Stimulated activated CD8-positive, alpha-beta memory T cell treated with anti-CD3 and anti-CD28 coated beads, Interleukin-7, amount 100 ng/mL, for 1 hour (primary cell): ENCODE results near the gene TCN1.
"Not testable (repeated sequence)": the region's sequence is repeated elsewhere in the genome, so short reads cannot be mapped to it uniquely, and the experiment has no call there.

ENCODE experiments used
- DNase-seq, 2 donors: peaks; one replicate each; pipeline ENCODE4 v3.0.0-alpha.2; 2020; ENCODE audit warnings: low read depth in 2 of 2

The TCN1 gene

DNA sequence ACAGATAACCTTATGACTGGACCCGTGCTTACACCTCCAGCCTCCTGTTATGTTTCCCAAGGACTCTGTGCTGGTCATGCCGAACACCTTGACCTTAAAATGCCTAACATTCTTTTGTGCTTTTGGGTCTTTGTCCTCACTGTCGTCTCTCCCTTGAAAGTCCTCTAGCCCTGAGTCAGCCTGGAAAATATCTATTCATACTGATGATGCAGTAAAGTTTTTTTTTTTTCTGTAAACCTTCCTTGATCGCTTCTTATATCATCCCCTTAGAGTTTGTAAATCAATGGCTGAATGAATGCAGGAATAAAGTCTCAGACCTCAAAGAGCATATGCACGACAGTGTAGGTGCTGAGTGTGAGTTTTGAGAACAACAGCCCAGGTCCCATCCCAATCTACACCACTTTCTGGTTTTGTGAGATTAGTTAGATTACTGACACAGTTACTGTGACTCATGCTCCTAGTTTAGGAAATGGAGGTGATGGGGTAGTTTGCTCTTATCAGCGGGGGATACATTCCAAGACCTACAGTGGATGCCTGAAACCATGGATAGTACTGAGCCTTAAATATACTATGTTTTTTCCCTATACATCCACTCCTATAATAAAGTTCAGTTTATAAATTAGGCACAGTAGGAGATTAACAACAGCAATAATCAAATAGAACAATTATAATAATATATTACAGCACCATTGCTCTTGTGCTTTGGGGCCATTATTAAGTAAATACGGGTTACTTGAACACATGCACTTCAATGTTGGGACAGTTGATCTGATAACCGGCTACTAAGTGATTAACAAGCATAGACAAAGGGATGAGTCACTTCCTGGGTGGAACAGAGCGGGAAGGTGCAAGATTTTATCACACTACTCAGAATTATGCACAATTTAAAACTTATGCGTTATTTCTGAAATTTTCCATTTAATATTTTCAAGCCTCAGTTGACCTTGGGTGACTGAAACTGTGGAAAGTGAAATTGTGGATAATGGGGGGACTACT is 8.6 kb downstream of the TCN1 start:
- no peak for DNase-seq

DNA sequence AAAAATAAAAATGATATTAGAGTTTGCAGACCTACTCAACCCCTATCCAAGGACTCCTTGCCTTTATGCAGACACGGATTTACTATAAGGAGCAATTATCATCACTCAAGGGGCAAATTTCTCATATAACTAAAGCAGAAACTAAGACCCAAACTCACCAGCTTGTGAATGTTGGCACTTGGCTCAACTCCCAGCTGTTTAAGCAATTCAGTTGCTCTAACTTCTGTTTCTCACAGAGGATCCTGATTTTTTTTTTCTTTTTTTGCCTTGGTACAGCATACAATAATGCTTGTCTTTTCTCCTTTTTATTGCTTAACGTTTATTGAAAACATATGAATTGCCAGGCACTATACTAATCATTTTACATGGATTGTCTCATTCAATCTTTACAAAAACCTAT is 11.4 kb downstream of the TCN1 start:
- no peak for DNase-seq

DNA sequence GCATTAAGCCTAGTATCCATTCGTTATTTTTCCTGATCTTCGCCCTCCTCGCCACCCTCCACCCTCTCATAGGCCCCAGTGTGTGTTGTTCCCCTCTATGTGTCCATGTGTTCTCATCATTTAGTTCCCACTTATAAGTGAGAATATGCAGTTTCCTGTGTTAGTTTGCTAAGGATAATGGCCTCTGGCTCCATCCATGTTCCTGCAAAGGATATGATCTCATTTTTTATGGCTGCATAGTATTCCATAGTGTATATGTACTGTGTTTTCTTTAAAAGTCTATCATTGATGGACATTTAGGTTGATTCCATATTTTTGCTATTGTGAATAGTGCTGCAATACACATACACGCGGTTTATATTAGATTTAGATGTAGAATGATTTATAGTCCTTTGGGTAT is 14.9 kb downstream of the TCN1 start:
- not testable (repeated sequence) for DNase-seq

DNA sequence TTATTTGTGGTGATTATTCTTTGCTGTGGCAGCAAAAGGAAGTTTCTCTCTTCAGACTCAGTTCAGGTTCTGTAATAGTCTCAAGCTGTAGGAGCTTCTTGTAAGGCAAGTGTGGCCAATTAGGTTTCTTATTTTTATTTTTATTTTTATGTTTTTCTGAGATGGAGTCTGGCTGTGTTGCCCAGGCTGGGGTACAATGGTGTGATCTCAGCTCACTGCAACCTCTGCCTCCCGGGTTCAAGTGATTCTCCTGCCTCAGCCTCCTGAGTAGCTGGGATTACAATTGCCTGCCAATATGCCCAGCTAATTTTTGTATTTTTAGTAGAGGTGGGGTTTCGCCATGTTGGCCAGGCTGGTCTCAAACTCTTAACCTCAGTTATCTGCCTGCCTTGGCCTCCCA is 16.7 kb downstream of the TCN1 start:
- not testable (repeated sequence) for DNase-seq

DNA sequence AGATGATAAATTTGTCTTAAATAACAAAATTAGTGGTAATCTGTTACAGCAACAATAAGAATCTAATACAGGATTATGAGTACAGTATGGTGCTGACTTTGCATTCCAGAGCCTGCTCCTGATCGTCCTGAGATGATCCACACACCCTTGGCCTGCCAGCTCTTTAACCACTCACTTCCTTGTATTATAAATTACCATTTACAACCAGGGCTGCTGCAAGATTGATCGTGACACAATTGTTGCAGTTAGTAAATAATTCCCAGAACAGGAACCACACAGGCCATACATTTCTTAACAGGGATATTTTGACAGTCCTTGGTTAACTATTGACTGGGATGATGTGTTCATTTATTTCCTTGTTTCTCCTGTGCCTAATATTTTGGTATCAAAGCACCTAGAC is 17.2 kb downstream of the TCN1 start:
- DNase-seq, result no peak

DNA sequence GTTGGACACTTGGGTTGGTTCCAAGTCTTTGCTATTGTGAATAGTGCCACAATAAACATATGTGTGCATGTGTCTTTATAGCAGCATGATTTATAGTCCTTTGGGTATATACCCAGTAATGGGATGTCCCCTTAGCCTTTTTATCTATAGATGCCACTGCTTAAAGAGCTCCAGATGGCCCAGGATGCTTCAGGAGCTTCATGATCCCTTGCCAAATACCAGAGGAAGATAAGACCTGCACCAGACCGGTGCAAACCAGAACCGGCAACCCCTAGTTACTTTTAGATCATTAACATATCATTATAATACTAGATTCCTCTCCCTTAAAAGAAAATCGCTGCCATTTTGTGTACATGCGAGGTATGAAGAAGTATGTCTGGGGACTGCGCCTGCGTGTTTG is 17.8 kb downstream of the TCN1 start:
- DNase-seq, result not testable (repeated sequence)

DNA sequence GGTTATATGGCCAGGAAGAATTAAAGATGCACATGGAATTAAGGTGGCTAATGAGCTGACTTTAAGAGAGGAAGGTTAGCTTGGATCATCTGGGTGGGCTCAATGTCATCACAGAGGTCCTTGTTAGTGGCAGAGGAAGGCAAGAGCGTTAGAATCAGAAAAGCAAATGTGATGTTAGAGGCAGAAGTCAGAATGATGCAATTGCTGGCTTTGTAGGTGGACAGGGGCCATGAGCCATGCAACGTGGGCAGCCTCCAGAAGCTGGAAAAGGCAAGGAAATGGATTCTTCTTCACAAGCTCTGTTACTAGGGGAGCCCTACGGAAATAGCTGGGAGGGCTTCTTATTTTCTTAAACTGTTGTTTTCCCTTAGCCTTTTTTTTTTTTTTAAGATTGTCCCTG is 18.7 kb downstream of the TCN1 start:
- no peak for DNase-seq

DNA sequence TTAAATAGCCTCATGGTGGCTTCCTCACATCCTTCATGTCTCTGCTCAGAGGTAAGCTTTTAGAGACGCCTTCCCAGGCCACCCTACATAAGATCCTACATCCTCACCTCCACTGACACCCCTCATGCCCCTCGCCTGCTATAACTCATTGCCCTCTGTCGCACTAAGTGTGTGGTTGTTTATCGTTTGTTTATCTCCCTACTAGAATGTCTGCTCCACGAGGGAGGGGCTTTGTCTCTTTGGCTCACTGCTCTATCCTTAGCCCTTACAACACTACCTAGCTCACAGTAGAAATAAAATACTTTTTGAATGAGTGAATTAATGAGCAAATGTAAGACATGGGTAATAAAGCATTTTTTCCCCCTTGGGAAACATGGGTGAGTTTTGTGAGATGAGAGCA is 19.7 kb downstream of the TCN1 start:
- DNase-seq, result no peak

DNA sequence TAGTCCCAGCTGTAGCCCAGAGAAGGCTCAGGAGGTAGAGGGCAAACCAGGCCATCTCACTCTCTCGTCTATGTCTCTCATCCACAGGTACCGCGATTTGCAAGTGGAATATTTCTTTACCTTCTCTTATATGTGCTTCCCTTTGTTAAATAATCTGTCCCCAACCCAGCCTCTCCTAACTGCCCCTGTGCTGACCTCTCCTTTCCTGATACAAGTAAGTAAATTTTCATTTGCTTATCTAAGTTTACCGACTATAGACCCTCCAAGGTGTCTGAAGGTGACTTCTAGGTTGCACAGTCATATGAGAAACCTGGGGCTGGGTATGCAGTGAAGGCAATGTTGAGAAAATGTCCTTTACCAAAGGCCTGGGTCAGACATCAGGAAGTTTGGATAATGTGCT is 20.9 kb downstream of the TCN1 start, which contains the start of gene CBLIF:
CBLIF (minus strand) TSS at position 101 of the 400 bp plus-strand sequence; CDS start at position 55, 46 bp downstream.
- no peak for DNase-seq

DNA sequence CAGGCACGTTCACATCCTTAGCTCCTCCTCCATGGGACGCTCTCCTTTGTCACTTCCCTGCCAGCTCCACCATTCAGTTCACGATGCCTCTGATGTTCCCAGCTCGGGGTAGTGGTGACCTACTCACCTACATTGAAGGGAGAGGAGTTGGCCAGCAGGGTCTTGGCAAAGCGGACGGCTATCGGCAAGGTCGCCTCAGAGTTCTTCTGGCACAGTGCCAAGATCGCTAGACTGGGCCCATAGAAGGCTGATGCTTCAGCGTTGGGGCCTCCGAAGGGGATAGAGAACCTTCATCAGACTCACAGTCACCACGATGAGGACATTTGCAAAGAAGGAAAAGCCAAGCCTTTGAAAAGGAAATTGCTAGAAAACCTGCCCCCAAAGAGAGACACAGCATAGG is 24.0 kb downstream of the TCN1 start:
- DNase-seq, result no peak

DNA sequence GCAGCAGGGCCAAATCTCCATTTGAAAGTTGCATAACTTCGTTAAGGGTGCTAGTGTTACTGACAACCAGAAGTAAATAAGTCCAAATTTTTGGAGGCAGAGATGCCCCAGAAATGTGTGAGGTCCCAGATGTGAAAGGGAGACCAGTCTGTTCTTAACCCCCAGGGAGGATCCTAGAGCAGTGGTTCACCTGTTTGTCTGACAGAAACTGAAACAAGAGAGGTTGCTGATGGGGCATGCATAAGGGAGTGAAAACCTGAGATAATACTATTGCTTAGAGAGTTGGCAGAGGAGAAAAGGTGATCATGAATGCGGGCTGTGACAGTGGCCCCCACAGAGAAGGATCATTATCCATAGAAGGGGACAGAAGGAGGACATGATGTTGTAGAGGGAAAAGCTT is 24.8 kb downstream of the TCN1 start:
- no peak for DNase-seq

DNA sequence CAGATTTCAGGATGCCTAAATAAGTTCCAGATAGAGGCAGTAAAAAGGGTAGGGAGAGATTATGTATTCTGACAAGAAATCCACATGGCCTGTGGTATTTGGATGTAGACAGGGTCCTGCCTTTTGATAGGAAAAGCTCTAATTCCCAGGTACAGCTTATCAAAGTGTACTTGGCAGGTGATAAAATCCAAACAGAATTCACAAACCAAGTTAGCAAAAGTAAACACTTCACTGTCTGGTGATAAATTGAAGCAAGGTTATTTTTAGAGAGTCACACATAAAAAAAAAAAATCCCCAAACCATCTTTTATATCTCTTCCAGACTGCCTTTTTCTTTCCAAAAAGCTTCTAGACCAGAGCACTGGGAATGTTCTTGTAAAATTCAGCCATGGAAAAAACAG is 26.7 kb downstream of the TCN1 start:
- DNase-seq, result no peak

DNA sequence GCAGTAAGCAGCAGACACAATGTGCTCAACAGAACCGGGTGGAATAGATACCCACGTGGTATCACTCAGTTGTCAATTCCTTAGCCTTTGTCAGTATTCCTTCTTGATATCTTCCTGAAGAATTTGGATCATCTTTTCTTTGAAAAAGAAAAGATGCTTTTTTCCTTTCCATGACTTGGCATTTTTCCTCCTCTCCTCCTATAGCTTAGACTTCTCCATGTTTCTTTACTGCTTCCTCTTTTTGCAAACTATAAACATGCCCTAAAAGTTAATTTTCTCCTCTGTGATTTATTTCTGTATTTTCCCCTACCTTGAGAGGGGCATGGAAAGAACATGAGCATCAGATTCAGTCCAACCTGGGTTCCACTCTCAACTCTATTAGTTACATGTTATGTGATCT is 32.7 kb downstream of the TCN1 start:
- no peak for DNase-seq

DNA sequence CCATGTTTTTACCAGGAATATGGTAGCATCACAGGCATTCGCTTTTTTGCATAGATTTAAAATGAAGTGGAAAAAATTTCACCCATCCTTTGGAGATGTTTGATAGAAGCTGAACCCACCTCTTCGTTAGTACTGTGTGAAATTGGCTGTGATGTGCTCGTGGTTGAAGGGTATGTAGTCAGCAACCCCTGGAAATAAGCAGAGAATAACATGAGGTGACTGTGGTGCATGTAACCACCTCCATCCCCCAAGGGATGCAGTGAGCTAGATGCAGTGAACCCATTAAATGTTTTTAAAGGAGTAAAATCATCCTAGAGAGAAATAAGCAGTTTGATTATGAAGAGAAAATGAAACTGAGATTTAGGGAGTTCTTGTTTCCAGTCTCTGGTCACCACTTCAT is 36.9 kb downstream of the TCN1 start:
- no peak for DNase-seq

DNA sequence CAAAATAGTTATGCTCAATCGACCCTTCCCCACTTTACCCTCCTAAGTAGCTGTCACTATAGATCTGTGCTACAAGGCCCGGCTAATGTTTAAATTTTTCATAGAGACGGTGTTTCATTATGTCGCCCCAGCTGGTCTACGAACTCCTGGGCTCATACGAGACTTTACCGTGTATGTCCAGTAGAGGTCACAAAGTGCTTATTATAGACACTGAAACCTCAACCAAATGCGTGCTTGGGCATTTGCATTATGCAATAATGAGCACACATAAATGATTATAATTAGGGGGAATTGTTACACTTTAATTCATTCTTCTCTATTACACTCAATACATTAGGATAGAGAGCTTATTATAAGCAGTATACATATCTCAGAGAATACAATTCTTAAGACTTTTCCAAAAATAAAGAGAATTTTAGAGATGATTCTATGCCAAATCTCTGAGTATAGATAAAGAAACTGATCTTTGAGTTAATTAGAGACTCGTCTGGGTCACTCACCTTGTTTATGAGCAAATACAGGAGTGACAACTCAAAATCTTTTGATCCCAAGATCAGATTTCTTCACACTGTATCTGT is 43.2 kb downstream of the TCN1 start:
- no peak for DNase-seq

DNA sequence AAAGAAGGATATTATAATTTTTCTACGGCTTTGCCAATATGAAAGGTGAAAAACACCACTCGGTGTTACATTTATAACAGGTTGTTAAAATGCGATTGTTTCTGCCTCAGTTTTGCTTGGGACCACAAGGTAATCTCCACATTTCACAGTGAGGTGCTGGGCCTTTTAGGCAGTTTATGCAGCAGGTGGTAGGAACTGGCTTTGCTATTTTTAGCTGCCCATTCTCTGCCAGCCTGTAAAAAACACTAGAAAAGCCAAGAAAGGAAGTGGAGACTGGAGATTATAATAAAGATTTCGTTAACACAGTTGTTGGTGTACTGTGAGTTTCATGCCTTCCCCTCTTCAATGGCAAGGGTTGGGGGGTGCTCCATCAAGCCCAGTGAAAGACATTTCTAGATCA is 47.7 kb downstream of the TCN1 start:
- no peak for DNase-seq

DNA sequence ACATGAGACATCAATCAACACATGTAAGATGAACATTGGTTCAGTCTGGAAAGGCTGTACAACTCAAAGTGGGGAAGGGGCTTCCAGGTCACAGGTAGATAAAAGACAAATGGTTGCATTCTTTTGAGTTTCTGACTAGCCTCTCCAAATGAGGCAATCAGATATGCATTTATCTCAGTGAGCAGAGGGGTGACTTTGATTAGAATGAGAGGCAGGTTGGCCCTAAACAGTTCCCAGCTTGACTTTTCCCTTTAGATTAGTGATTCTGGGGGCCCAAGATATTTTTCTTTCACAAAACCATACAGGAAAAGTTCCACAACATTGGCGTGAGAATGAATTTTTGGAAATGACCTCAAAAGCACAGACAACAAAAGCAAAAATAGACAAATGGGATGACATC is 49.9 kb downstream of the TCN1 start:
- DNase-seq, result not testable (repeated sequence)

DNA sequence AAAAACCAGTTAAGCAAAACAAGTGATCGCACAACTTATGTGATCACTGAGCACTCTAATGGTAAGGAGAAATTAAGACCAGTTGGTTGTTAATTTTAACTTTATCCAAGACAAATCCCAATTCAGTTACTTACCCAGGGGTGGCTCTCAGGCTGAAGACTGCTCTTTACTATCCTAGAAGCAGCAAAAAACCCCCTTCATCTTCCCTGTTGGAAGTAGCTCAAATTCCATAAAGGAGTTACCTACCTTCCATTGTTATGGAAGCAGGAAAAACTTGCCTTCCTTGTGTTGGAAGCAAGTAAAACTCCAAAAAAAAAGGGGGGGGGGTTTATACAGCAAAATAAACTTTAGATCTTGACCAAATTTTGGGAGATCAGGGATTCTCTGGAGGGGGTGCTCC is 50.5 kb downstream of the TCN1 start:
- DNase-seq, result no peak

DNA sequence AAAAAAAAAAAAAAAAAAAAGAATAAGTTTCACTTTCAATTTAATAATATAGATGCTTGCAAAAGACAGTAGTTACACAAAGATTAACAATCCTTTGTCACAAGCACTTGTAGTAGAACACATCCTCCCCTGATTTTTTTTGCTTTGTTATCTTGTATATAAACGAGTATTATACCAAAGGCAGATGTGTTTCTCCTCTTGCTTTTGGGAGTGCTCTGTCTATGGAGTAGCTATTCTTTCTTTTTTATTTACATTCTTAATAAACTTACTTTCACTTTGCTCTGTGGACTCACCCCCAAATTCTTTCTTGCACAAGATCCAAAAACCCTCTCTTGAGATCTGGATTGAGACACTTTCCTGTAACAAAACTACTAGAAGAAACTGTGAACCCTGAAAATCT is 52.3 kb downstream of the TCN1 start:
- no peak for DNase-seq

DNA sequence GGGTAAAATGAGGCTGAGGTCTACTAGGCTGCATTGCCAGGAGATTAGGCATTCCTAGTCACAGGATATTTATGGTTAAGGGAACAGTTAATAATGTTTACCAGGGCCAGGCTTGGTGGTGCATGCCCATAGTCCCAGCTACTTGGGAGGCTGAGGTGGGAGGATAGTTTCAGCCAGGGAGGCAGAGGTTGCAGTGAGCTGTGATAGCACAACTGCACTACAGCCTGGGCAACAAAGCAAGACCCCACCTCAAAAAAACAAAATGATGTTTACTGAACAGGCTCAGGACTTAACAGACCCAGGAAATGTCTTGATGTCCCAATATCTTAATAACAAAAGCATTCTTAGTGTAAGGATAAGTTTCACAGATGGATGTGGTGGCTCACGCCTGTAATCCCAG is 52.9 kb downstream of the TCN1 start:
- no peak for DNase-seq

DNA sequence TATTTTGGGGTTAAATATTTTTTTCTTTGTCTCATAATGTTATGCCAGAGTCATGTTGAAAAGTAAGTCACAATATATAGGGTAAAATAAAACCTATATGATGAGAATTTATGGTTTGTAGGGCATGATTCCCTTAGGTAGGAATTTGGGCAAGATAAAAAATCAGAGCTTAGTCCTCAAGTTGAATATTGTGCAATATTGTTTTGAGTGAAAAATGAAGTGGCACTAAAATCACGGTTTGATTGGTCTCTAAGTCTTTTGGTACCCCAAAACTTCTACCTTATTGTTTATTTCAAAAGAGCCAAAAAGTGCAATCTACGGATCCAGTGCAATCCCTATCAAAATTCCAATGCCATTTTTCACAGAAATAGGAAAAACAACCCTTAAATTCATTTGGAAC is 54.1 kb downstream of the TCN1 start:
- no peak for DNase-seq

DNA sequence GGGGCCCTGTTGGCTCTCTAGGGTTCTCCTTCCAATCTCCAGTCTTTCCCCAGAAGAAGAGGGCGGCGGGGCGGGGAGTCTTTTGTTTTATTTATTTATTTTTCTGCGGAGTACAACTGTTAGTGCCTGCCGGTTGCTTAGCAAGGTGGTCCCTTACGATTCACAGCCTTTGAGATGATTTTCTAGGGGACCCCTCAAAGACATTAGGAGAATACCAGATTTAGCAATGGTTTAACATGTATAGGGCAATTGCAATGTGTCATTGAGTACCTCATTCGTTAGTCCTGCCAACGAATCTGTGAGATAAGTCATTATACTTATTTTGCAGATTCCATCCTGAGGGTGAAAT is 55.4 kb downstream of the TCN1 start:
- DNase-seq, result no peak

DNA sequence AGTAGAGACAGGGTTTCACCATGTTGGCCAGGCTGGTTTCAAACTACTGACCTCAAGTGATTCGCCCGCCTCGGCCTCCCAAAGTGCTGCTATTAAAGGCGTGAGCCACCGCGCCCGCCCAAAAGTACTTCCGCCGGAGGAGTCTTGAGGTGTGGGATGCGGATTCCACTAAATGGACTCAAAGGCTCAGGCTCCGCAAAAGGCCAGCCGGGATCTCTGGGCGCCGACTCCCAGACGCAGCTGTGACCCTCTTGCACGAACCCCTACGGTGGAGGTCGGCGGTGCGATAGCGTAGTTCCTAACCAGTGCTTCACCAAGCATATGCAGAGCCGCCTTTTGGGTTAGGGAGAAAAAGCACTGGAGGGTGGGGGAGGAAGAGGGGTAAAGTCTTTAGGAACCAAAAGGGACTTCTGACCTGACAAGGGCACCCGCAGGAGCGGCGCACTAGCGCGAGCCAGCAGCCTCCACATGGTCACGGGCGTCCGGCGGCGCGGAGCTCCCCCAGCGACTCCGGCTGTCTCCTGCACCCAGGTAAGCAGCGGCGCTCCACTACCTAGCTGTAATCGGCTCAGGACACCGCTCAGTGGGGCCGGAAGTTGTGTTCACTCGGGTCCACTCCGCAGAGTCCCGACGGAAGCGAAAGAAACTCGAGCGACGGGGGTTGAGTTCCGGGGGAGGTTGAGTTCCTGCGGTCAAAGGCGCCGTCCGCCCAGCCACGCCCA is 55.9 kb downstream of the TCN1 start, which contains the start of gene MRPL16:
MRPL16 (minus strand) TSS at position 590 of the 722 bp plus-strand sequence; CDS start at position 470, 120 bp downstream.
- DNase-seq, result peak; percentile 73 to 83
